GM12891 (cell line): ENCODE measurements around the gene ANKFN1.

Source experiments
- DNase-seq: peaks from one replicate; pipeline ENCODE4 v3.0.0; 2011; ENCODE audit warnings: low spot score; ENCODE audit not compliant: insufficient read length
- FAIRE-seq: peaks from 2 replicates; lab custom pipeline; 2011; peaks lifted over from hg19 to GRCh38; lab: Jason Lieb, UNC
- PAX5 ChIP-seq: IDR thresholded peaks from 2 replicates; pipeline ENCODE4 v1.6.1; 2011; ENCODE audit warnings: low read length, moderate library complexity, mild to moderate bottlenecking; ENCODE audit not compliant: insufficient read depth, severe bottlenecking
- POLR2A ChIP-seq: IDR thresholded peaks from 2 replicates; pipeline ENCODE4 v1.6.1; 2011; ENCODE audit warnings: low read depth, low read length, control low read depth
- POLR2AphosphoS5 ChIP-seq: IDR thresholded peaks from 2 replicates; pipeline ENCODE4 v1.6.1; 2011; ENCODE audit warnings: low read depth, low read length, control low read depth
- POU2F2 ChIP-seq: IDR thresholded peaks from 2 replicates; pipeline ENCODE4 v1.6.1; 2011; ENCODE audit warnings: low read depth, mild to moderate bottlenecking, control low read depth, low read length, moderate library complexity
- SPI1 ChIP-seq: IDR thresholded peaks from 2 replicates; pipeline ENCODE4 v1.6.1; 2011; ENCODE audit warnings: low read depth, low read length, control low read depth
- TAF1 ChIP-seq: IDR thresholded peaks from 2 replicates; pipeline ENCODE4 v1.6.1; 2011; ENCODE audit warnings: low read depth, low read length, control low read depth

Gene ANKFN1

GRCh38 chr17:56176091-56176490 is 22.8 kb downstream of the ANKFN1 start:
- no peak for FAIRE-seq
- no peak for TF ChIP-seq POLR2A
- no peak for DNase-seq

GRCh38 chr17:56177361-56177760 is 24.1 kb downstream of the ANKFN1 start:
- no peak for FAIRE-seq
- TF ChIP-seq POU2F2, result no peak
- TF ChIP-seq PAX5, result no peak
- TF ChIP-seq POLR2A, result no peak
- TF ChIP-seq TAF1, result no peak
- no peak for TF ChIP-seq SPI1
- no peak for TF ChIP-seq POLR2AphosphoS5
- DNase-seq, result no peak

GRCh38 chr17:56178203-56178602 is 24.9 kb downstream of the ANKFN1 start:
- FAIRE-seq (no peak), DNase-seq (no peak)
- TF ChIP-seq POLR2AphosphoS5, result no peak
- no peak for TF ChIP-seq POU2F2
- TF ChIP-seq PAX5, result no peak
- TF ChIP-seq POLR2A, result no peak
- TF ChIP-seq TAF1, result no peak
- TF ChIP-seq SPI1, result no peak

GRCh38 chr17:56182081-56182480 is 28.8 kb downstream of the ANKFN1 start:
- DNase-seq (no peak), FAIRE-seq (no peak)
- TF ChIP-seq SPI1 (no peak), POLR2A (no peak), PAX5 (no peak), TAF1 (no peak), POLR2AphosphoS5 (no peak), POU2F2 (no peak)

GRCh38 chr17:56184650-56185049 is 31.4 kb downstream of the ANKFN1 start:
- TF ChIP-seq POLR2AphosphoS5 (no peak), POLR2A (no peak)
- DNase-seq (no peak), FAIRE-seq (no peak)

GRCh38 chr17:56185491-56186221 is 32.4 kb downstream of the ANKFN1 start:
- no peak for DNase-seq
- no peak for FAIRE-seq

GRCh38 chr17:56186222-56186786 is 33.0 kb downstream of the ANKFN1 start:
- no peak for FAIRE-seq
- no peak for DNase-seq

More at GRCh38 chr17:56185491-56186221, 32.4 kb downstream of the ANKFN1 start:
- TF ChIP-seq PAX5 (no peak), TAF1 (no peak), POLR2A (no peak)

GRCh38 chr17:56203430-56203829 is 50.2 kb downstream of the ANKFN1 start:
- FAIRE-seq (no peak), DNase-seq (no peak)
- TF ChIP-seq PAX5 (no peak), POU2F2 (no peak), POLR2AphosphoS5 (no peak), POLR2A (no peak), SPI1 (no peak), TAF1 (no peak)

More at GRCh38 chr17:56186222-56186786, 33.0 kb downstream of the ANKFN1 start:
- no peak for TF ChIP-seq TAF1
- TF ChIP-seq POLR2A, result no peak
- no peak for TF ChIP-seq SPI1
- TF ChIP-seq PAX5, result no peak
- no peak for TF ChIP-seq POU2F2
- TF ChIP-seq POLR2AphosphoS5, result no peak

GRCh38 chr17:56206351-56206750 is 53.1 kb downstream of the ANKFN1 start:
- TF ChIP-seq POLR2AphosphoS5 (no peak), PAX5 (no peak)
- DNase-seq (no peak), FAIRE-seq (no peak)

- no peak for FAIRE-seq
- no peak for DNase-seq
- TF ChIP-seq POLR2AphosphoS5 (no peak), SPI1 (no peak), PAX5 (no peak), POLR2A (no peak), TAF1 (no peak), POU2F2 (no peak)
Observed at GRCh38 chr17:56213031-56213430, 59.8 kb downstream of the ANKFN1 start.
